K562 (cell line): Measurements from ENCODE around the gene NMNAT3. TPM values are rescaled to one million over a fixed set of nuclear protein-coding genes. Genes with fewer than 3 reads are reported as not detected.

Experiments used
- ATAC-seq: fragments of 200-7000 bp; cut with Tn5 transposase; 3 replicates; pipeline ENCODE4 v1.9.1; 2020; ENCODE audit warnings: moderate library complexity
- BruUV-seq: library from RNA; stranded (reverse); fragments of 400-500 nt; replicated peaks from 2 replicates; lab custom pipeline; 2021; lab: Mats Ljungman, UMichigan
- CTCF ChIA-PET: fragments of 300-600 bp; formaldehyde crosslinking; extraction: SDS; loops from one replicate; lab custom pipeline; 2021; ENCODE audit warnings: low intra/inter-chr PET ratio; lab: Yijun Ruan, JAX
- POLR2A ChIA-PET: fragments of 300-600, 350-650 bp; sonication (Branson Sonifier 250); formaldehyde crosslinking; extraction: SDS; loops from one replicate; lab custom pipeline; 2021; ENCODE audit warnings: antibody characterized with exemption, inconsistent platforms; lab: Yijun Ruan, JAX
- DNase-seq, 4 experiments: peaks; one replicate each; pipeline versions ENCODE4 v3.0.0 to v3.0.0-alpha.2; 2011 to 2018; ENCODE audit warnings: low spot score in 3 of 4, mixed read lengths in 3 of 4; ENCODE audit errors: extremely low read depth in 1 of 4
- FAIRE-seq: peaks from 2 replicates; lab custom pipeline; 2011; peaks lifted over from hg19 to GRCh38; lab: Jason Lieb, UNC
- H2AFZ ChIP-seq: 2 replicates; pipeline ENCODE4 v1.6.0; 2011; ENCODE audit warnings: low read depth, low read length, control low read depth, inconsistent platforms
- H3K27ac ChIP-seq: fragments of 200-600 bp; 3 replicates; pipeline ENCODE4 v1.8.0; 2011; ENCODE audit warnings: low read depth, mild to moderate bottlenecking, control low read depth, inconsistent platforms, low read length, moderate library complexity, mixed read lengths; ENCODE audit errors: extremely low read depth
- H3K27me3 ChIP-seq, 2 experiments: fragments of 300-600 bp in 1 of 2; 2 replicates in 1 of 2; 3 replicates in 1 of 2; pipeline versions ENCODE4 v1.6.0 to v1.8.0; 2011; ENCODE audit warnings: inconsistent platforms in 2 of 2, low read length in 2 of 2, mild to moderate bottlenecking in 1 of 2, mixed read lengths in 1 of 2, moderate library complexity in 1 of 2; ENCODE audit not compliant: control insufficient read depth in 2 of 2, insufficient read depth in 2 of 2
- H3K36me3 ChIP-seq: fragments of 300-600 bp; 3 replicates; pipeline ENCODE4 v1.8.0; 2011; ENCODE audit warnings: mild to moderate bottlenecking, low read length, inconsistent platforms; ENCODE audit not compliant: control insufficient read depth, insufficient read depth
- H3K4me1 ChIP-seq, 2 experiments: fragments of 200-600 bp in 1 of 2; replicated peaks in 1 of 2; 2 replicates in 1 of 2; 3 replicates in 1 of 2; pipeline versions ENCODE4 v1.5.1 to v1.8.0; 2011; ENCODE audit warnings: inconsistent platforms in 2 of 2, low read length in 2 of 2, mild to moderate bottlenecking in 1 of 2, mixed read lengths in 1 of 2, moderate library complexity in 1 of 2; ENCODE audit not compliant: control insufficient read depth in 2 of 2, insufficient read depth in 2 of 2
- H3K4me2 ChIP-seq: 2 replicates; pipeline ENCODE4 v1.6.1; 2011; ENCODE audit warnings: low read length, control low read depth, inconsistent platforms, mixed read lengths; ENCODE audit not compliant: insufficient read depth
- H3K4me3 ChIP-seq: fragments of 200-600 bp; sonication (generic), shearing (Covaris generic); 2 replicates; pipeline ENCODE4 v1.5.1; 2016; ENCODE audit warnings: control low read depth, inconsistent platforms
- H3K79me2 ChIP-seq: fragments of 200-600 bp; 3 replicates; pipeline ENCODE4 v1.8.0; 2011; ENCODE audit warnings: low read length, inconsistent platforms; ENCODE audit not compliant: control insufficient read depth, insufficient read depth
- H3K9ac ChIP-seq, 2 experiments: 2 replicates each; pipeline versions ENCODE4 v1.6.0 to v1.6.1; 2011; ENCODE audit warnings: low read depth in 2 of 2, low read length in 2 of 2, control low read depth in 1 of 2, inconsistent platforms in 1 of 2, mild to moderate bottlenecking in 1 of 2, mixed read lengths in 1 of 2; ENCODE audit not compliant: insufficient read depth in 1 of 2
- H3K9me1 ChIP-seq: one replicate; pipeline ENCODE4 v1.6.0; 2011; ENCODE audit warnings: inconsistent platforms, mild to moderate bottlenecking, low read length, moderate library complexity; ENCODE audit not compliant: control insufficient read depth, insufficient read depth
- H3K9me3 ChIP-seq: replicated peaks from 2 replicates; pipeline ENCODE4 v1.5.1; 2011; ENCODE audit warnings: low read depth, low read length, inconsistent platforms; ENCODE audit not compliant: control insufficient read depth, insufficient read depth
- H4K20me1 ChIP-seq: replicated peaks from 2 replicates; pipeline ENCODE4 v1.6.1; 2011; ENCODE audit warnings: low read length, inconsistent platforms, mixed read lengths; ENCODE audit not compliant: control insufficient read depth, insufficient read depth
- CREM ChIP-seq: IDR thresholded peaks from 2 replicates; pipeline ENCODE4 v1.6.1; 2014; ENCODE audit warnings: antibody characterized with exemption, low read depth
- NCOA4 ChIP-seq: fragments of 450-650 bp; IDR thresholded peaks from 2 replicates; pipeline ENCODE4 v1.6.1; 2018; ENCODE audit warnings: mild to moderate bottlenecking; ENCODE audit not compliant: partially characterized antibody
- NFATC3 ChIP-seq: fragments of 450-650 bp; IDR thresholded peaks from 2 replicates; pipeline ENCODE4 v1.6.1; 2017; ENCODE audit warnings: mild to moderate bottlenecking
- SREBF2 ChIP-seq: sonication (generic); formaldehyde crosslinking; IDR thresholded peaks from 2 replicates; pipeline ENCODE4 v1.4.0; 2020; ENCODE audit warnings: mild to moderate bottlenecking, missing genetic modification reagents
- SUPT5H ChIP-seq: fragments of 450-650 bp; IDR thresholded peaks from 2 replicates; pipeline ENCODE4 v1.6.1; 2016
- TAL1 ChIP-seq: fragments of 450-650 bp; IDR thresholded peaks from 2 replicates; pipeline ENCODE4 v1.6.1; 2016; ENCODE audit warnings: mild to moderate bottlenecking
- ZNF121 ChIP-seq: sonication (generic); formaldehyde crosslinking; conservative IDR thresholded peaks from 2 replicates; pipeline ENCODE4 v1.8.0; 2022; ENCODE audit warnings: missing genetic modification reagents
- ZNF232 ChIP-seq: sonication (generic); formaldehyde crosslinking; IDR thresholded peaks from 2 replicates; pipeline ENCODE4 v1.8.0; 2022; ENCODE audit warnings: mild to moderate bottlenecking, missing genetic modification reagents
- ZNF324 ChIP-seq: fragments of 250-450 bp; sonication (Bioruptor Pico); IDR thresholded peaks from 2 replicates; pipeline ENCODE4 v1.4.0; 2020; ENCODE audit warnings: mild to moderate bottlenecking
- ZNF77 ChIP-seq: fragments of 250-450 bp; sonication (Bioruptor Pico); IDR thresholded peaks from 2 replicates; pipeline ENCODE4 v1.5.0; 2020
- WGBS: fragments of 100-300 bp; shearing (Covaris generic); methylation state at CpG from one replicate; pipeline ENCODE4 v1.1.6; 2016; ENCODE audit warnings: low coverage, mixed read lengths; ENCODE audit not compliant: insufficient coverage; ENCODE audit errors: missing lambda C conversion rate; 5-methylcytosine and 5-hydroxymethylcytosine counted together
- in situ Hi-C: fragments of 300-500 bp; cut with MboI; formaldehyde crosslinking; loops from 4 replicates; pipeline ENCODE4 v1.15.0; 2018; ENCODE audit warnings: inconsistent platforms, mixed read lengths
- intact Hi-C: fragments of 100-400 bp; cut with micrococcal nuclease; formaldehyde crosslinking; loops from 2 replicates; pipeline ENCODE4 v1.14.2; 2022
- polyA plus RNA-seq, 8 experiments: library from polyadenylated mRNA; depleted of rRNA in 4 of 8; stranded (reverse) in 5 of 8; unstranded in 3 of 8; fragments of >200 nt; fragmentation: Nextera tagmentation in 2 of 8; fragmentation: Illumina TruSeq in 1 of 8; extraction: Ambion mirVana in 2 of 8; extraction: Trizol in 1 of 8; gene quantifications; 2 replicates each; pipeline versions ENCODE4 v1.2.1 to v1.2.3, GENCODE V29; 2011 to 2014; ENCODE audit warnings: inconsistent platforms in 1 of 8, missing spikeins in 1 of 8
- total RNA-seq, 7 experiments: library from RNA; depleted of rRNA in 6 of 7; stranded (reverse); fragments of >200 nt in 6 of 7; fragmentation: Illumina TruSeq in 2 of 7; extraction: Trizol in 2 of 7; gene quantifications; 2 replicates each; pipeline versions ENCODE4 v1.2.1 to v1.2.3, GENCODE V29; 2011 to 2021; ENCODE audit warnings: low replicate concordance in 1 of 7
- TF ChIP-seq, protein P1 (sequence below): sonication (generic); formaldehyde crosslinking; IDR thresholded peaks from 2 replicates; pipeline ENCODE4 v1.8.0; 2023; ENCODE audit warnings: mild to moderate bottlenecking, missing genetic modification reagents
- TF ChIP-seq, protein P2 (sequence below): fragments of 450-650 bp; conservative IDR thresholded peaks from 2 replicates; pipeline ENCODE4 v1.6.1; 2016; ENCODE audit warnings: missing genetic modification characterization, low read depth, mild to moderate bottlenecking, control low read depth, missing compliant biosample characterization
- TF ChIP-seq, protein P3 (sequence below): sonication (generic); formaldehyde crosslinking; IDR thresholded peaks from 2 replicates; pipeline ENCODE4 v1.9.0; 2022; ENCODE audit warnings: mild to moderate bottlenecking, missing genetic modification reagents
- TF ChIP-seq, protein P4 (sequence below): sonication (generic); formaldehyde crosslinking; IDR thresholded peaks from 2 replicates; pipeline ENCODE4 v1.8.1; 2023; ENCODE audit warnings: missing genetic modification reagents, mild to moderate bottlenecking, borderline replicate concordance

The NMNAT3 gene
- total and polyA plus RNA-seq, 9 of the 15 experiments (the other 6 are each of a cell fraction or from before 2014, with no cell fraction given), result 2.3 to 12.5 (median 6.6) TPM

DNA sequence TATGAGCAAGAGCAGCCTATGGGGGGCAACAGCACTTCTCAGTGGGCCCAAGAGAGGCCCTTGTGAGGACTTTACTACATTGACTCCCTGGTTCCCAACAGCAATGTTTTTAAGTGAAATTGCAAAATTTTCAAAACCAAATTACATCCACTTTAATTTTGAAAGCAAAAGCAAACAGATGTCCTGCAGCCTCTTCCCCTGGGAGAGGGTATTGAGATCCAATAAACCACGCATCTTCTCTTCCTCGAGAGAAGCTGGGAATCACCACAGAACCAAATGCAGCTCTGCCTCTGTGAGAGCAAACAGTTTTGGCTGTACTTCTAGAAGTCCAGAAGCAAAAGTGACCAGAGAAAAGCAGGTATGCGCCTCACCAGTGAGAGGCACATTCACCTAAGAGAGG, 25.2 kb downstream of the NMNAT3 start:
- Histone ChIP-seq H3K9me1 (no peaks in the 10 kb centered on the region), H3K27me3 (peaks cover 3 to 4% of the 10 kb centered on the region in 2 experiments; a peak in 2 of 5 replicates), H4K20me1 (peaks cover 7% of the 10 kb centered on the region; the same call in 1 of the 2 replicates), H3K36me3 (no peaks in the 10 kb centered on the region), H3K9me3 (no peaks in the 10 kb centered on the region; the same call in 1 of the 2 replicates), H2AFZ (no peak overlapping the region), H3K27ac (no peak overlapping the region), H3K4me2 (no peak overlapping the region), H3K79me2 (no peaks in the 10 kb centered on the region), H3K9ac (no peak overlapping the region), H3K4me3 (no peak overlapping the region), H3K4me1 (no peaks in the 10 kb centered on the region)
- FAIRE-seq (no peak), ATAC-seq (no peak), DNase-seq (no peak)
- in situ Hi-C loops, result no loop called here
- BruUV-seq, result no TSS peak
- 8% methylated on average over 3 of the region's 3 CpGs for WGBS
- ChIA-PET POLR2A (interaction anchor here (1.0 to 1.3 kb wide), 2 partner anchors 8 to 27 kb away, joined by 3 to 5 read pairs; no protein-coding TSS in a partner anchor), CTCF (no interaction called here)
- intact Hi-C loops, result no loop called here
- TF ChIP-seq ZNF324 (CRISPR knock-in tag) (no peak), SUPT5H (no peak), SREBF2 (CRISPR knock-in tag) (no peak), ZNF232 (CRISPR knock-in tag) (no peak), CREM (no peak), NCOA4 (no peak), ZNF77 (CRISPR knock-in tag) (no peak), ZNF121 (CRISPR knock-in tag) (no peak), TAL1 (no peak), NFATC3 (no peak)
- TF ChIP-seq, protein P1, sequence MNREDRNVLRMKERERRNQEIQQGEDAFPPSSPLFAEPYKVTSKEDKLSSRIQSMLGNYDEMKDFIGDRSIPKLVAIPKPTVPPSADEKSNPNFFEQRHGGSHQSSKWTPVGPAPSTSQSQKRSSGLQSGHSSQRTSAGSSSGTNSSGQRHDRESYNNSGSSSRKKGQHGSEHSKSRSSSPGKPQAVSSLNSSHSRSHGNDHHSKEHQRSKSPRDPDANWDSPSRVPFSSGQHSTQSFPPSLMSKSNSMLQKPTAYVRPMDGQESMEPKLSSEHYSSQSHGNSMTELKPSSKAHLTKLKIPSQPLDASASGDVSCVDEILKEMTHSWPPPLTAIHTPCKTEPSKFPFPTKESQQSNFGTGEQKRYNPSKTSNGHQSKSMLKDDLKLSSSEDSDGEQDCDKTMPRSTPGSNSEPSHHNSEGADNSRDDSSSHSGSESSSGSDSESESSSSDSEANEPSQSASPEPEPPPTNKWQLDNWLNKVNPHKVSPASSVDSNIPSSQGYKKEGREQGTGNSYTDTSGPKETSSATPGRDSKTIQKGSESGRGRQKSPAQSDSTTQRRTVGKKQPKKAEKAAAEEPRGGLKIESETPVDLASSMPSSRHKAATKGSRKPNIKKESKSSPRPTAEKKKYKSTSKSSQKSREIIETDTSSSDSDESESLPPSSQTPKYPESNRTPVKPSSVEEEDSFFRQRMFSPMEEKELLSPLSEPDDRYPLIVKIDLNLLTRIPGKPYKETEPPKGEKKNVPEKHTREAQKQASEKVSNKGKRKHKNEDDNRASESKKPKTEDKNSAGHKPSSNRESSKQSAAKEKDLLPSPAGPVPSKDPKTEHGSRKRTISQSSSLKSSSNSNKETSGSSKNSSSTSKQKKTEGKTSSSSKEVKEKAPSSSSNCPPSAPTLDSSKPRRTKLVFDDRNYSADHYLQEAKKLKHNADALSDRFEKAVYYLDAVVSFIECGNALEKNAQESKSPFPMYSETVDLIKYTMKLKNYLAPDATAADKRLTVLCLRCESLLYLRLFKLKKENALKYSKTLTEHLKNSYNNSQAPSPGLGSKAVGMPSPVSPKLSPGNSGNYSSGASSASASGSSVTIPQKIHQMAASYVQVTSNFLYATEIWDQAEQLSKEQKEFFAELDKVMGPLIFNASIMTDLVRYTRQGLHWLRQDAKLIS (CRISPR knock-in tag), result no peak
- TF ChIP-seq, protein P2, sequence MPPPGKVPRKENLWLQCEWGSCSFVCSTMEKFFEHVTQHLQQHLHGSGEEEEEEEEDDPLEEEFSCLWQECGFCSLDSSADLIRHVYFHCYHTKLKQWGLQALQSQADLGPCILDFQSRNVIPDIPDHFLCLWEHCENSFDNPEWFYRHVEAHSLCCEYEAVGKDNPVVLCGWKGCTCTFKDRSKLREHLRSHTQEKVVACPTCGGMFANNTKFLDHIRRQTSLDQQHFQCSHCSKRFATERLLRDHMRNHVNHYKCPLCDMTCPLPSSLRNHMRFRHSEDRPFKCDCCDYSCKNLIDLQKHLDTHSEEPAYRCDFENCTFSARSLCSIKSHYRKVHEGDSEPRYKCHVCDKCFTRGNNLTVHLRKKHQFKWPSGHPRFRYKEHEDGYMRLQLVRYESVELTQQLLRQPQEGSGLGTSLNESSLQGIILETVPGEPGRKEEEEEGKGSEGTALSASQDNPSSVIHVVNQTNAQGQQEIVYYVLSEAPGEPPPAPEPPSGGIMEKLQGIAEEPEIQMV (tag), result no peak
- TF ChIP-seq, protein P3, sequence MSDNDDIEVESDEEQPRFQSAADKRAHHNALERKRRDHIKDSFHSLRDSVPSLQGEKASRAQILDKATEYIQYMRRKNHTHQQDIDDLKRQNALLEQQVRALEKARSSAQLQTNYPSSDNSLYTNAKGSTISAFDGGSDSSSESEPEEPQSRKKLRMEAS, result no peak
- TF ChIP-seq, protein P4, sequence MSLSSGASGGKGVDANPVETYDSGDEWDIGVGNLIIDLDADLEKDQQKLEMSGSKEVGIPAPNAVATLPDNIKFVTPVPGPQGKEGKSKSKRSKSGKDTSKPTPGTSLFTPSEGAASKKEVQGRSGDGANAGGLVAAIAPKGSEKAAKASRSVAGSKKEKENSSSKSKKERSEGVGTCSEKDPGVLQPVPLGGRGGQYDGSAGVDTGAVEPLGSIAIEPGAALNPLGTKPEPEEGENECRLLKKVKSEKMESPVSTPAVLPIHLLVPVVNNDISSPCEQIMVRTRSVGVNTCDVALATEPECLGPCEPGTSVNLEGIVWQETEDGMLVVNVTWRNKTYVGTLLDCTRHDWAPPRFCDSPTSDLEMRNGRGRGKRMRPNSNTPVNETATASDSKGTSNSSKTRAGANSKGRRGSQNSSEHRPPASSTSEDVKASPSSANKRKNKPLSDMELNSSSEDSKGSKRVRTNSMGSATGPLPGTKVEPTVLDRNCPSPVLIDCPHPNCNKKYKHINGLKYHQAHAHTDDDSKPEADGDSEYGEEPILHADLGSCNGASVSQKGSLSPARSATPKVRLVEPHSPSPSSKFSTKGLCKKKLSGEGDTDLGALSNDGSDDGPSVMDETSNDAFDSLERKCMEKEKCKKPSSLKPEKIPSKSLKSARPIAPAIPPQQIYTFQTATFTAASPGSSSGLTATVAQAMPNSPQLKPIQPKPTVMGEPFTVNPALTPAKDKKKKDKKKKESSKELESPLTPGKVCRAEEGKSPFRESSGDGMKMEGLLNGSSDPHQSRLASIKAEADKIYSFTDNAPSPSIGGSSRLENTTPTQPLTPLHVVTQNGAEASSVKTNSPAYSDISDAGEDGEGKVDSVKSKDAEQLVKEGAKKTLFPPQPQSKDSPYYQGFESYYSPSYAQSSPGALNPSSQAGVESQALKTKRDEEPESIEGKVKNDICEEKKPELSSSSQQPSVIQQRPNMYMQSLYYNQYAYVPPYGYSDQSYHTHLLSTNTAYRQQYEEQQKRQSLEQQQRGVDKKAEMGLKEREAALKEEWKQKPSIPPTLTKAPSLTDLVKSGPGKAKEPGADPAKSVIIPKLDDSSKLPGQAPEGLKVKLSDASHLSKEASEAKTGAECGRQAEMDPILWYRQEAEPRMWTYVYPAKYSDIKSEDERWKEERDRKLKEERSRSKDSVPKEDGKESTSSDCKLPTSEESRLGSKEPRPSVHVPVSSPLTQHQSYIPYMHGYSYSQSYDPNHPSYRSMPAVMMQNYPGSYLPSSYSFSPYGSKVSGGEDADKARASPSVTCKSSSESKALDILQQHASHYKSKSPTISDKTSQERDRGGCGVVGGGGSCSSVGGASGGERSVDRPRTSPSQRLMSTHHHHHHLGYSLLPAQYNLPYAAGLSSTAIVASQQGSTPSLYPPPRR, result no peak
